Left hindlimb (tissue), 1 donor: Measurements from ENCODE around the gene ESYT1.

Source experiments
- DNase-seq: peaks from one replicate; pipeline ENCODE4 v3.0.0-alpha.2; 2018

ESYT1 gene, protein sequence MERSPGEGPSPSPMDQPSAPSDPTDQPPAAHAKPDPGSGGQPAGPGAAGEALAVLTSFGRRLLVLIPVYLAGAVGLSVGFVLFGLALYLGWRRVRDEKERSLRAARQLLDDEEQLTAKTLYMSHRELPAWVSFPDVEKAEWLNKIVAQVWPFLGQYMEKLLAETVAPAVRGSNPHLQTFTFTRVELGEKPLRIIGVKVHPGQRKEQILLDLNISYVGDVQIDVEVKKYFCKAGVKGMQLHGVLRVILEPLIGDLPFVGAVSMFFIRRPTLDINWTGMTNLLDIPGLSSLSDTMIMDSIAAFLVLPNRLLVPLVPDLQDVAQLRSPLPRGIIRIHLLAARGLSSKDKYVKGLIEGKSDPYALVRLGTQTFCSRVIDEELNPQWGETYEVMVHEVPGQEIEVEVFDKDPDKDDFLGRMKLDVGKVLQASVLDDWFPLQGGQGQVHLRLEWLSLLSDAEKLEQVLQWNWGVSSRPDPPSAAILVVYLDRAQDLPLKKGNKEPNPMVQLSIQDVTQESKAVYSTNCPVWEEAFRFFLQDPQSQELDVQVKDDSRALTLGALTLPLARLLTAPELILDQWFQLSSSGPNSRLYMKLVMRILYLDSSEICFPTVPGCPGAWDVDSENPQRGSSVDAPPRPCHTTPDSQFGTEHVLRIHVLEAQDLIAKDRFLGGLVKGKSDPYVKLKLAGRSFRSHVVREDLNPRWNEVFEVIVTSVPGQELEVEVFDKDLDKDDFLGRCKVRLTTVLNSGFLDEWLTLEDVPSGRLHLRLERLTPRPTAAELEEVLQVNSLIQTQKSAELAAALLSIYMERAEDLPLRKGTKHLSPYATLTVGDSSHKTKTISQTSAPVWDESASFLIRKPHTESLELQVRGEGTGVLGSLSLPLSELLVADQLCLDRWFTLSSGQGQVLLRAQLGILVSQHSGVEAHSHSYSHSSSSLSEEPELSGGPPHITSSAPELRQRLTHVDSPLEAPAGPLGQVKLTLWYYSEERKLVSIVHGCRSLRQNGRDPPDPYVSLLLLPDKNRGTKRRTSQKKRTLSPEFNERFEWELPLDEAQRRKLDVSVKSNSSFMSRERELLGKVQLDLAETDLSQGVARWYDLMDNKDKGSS

DNA sequence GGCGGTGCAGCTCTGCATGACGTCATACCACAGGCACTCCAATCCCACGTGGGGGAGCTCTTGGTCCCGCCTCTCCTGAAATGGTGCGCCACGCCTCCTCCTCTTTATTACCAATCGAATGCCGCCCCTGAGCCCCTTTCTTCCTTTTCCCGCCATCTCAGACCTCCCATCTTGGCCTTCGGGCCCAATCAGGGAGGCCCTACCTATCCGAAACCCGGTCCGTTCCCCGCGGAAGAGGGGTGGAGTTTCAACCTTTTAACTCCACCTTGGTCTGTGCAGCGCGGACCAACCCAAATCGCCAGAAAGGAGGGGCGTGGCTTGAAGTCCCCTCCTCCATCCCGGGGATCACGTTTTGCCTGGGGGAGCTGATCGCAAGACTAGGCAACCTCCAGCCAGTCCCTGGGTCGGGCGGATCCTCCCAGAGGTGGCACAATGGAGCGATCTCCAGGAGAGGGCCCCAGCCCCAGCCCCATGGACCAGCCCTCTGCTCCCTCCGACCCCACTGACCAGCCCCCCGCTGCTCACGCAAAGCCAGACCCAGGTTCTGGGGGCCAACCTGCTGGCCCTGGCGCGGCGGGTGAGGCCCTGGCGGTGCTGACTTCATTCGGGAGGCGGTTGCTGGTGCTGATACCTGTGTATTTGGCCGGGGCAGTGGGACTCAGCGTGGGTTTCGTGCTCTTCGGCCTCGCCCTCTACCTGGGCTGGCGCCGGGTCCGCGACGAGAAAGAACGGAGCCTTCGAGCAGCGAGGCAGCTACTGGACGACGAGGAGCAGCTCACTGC, at the start of gene ESYT1:
TSS of gene ESYT1 (plus strand) at position 380 of the 782 bp plus-strand sequence. CDS start at position 433, 53 bp downstream.
- DNase-seq: peak; percentile 99

DNA sequence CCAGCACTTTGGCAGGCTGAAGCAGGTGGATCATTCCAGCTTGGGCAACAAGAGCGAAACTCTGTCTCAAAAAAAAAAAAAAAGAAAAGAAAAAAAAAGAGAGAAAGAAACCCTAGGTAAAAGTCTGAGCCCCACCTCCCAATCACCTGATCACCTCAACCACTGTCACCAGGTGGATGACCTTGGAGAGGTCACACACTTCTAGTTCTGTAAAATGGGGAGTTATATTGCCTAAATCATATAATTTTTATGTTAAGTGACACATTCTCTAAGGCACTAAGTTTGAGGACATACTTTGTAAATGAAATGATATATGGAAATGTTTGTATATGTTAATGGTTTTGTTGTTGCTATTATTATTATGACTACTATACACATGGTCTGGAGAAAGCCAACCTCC, 49.6 kb upstream of the ESYT1 start:
- no peak for DNase-seq

DNA sequence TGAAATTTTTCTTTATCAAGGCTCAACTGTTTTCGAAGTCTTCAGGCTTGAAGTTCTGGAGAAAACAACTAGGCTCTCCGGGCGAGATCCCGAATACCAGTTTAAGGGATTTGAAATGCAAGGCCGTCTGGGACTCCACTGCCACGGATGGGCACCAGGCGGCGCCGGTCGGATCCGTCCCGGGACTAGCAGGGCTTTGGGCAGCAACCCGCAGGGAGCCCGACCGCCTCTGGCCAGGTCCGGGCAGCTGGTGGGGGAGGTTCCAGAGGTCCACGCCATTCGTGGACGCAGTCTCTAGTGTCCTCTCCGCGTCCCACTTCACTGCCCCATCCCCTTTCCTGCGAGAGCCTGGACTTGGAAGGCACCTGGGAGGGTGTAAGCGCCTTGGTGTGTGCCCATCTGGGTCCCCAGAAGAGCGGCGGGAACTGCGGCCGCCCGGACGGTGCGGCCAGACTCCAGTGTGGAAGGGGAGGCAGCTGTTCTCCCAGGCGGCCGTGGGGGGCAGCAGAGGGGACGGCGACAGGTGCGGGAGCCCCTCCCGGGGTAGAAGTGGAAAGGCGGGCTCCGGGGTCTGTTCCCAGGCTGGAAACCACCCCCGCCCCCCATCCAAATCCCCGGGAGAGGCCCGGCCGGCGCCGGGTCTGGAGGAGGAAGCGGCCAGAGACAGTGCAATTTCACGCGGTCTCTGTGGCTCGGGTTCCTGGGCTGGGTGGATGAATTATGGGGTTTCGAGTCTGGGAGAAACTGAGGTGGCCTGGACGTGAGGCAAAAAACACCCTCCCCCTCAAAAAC, 48.9 kb upstream of the ESYT1 start:
- peak; percentile 87 for DNase-seq

DNA sequence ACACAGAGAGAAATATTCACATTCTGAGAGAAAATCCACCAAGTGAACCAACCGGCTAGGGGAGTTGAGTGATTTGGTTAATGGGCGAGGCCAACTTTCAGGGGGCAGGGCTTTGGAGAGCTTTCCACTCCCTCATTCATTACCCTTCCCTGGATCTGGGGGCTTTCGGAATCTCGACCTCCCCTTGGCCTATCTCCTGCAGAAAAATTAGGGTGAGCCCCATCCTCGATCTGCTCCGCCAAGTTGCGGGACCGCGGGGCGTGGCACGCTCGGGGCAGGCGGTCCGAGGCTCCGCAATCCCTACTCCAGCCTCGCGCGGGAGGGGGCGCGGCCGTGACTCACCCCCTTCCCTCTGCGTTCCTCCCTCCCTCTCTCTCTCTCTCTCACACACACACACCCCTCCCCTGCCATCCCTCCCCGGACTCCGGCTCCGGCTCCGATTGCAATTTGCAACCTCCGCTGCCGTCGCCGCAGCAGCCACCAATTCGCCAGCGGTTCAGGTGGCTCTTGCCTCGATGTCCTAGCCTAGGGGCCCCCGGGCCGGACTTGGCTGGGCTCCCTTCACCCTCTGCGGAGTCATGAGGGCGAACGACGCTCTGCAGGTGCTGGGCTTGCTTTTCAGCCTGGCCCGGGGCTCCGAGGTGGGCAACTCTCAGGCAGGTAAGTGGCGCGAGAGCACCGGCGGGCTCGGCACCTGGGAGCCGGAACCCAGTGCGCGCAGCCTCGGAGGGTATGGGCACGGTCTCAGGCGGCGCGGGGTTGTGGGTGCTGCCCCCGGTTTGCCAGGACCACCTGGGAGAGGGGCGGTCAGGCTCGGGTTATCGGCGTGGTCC, 48.1 kb upstream of the ESYT1 start, which contains the start of gene ERBB3:
TSS of gene ERBB3 (plus strand) at position 443 of the 833 bp plus-strand sequence. CDS start at position 579, 136 bp downstream.
- peak; percentile 83 for DNase-seq

DNA sequence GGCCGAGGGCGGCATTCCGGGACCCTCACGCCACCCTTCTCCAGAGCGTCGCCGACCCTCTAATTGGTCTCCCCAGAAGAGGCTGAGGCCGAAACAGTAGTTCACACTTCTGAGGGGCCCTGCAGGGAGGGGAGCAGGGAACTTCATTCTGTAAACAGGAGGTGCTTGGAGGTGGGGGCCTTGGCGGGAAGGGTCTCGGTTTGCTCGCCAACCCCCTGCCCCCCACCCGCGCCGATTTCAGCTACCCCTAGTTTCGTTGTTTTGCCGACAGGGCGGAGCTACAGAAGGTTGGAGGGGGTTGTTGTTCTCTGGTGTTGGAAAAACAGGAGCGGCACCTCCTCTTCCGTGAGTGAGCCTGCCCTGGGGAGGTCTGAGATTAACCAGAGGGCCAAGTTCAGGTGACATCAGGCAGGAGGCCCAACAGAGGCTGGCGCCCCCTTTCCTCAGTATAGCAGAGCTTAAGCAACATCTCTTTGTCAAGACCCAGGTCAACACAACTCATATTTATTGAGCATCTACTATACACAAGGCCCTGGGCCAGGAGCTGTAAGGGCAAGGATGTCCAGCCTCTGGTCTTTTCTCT, 47.4 kb upstream of the ESYT1 start:
- no peak for DNase-seq

DNA sequence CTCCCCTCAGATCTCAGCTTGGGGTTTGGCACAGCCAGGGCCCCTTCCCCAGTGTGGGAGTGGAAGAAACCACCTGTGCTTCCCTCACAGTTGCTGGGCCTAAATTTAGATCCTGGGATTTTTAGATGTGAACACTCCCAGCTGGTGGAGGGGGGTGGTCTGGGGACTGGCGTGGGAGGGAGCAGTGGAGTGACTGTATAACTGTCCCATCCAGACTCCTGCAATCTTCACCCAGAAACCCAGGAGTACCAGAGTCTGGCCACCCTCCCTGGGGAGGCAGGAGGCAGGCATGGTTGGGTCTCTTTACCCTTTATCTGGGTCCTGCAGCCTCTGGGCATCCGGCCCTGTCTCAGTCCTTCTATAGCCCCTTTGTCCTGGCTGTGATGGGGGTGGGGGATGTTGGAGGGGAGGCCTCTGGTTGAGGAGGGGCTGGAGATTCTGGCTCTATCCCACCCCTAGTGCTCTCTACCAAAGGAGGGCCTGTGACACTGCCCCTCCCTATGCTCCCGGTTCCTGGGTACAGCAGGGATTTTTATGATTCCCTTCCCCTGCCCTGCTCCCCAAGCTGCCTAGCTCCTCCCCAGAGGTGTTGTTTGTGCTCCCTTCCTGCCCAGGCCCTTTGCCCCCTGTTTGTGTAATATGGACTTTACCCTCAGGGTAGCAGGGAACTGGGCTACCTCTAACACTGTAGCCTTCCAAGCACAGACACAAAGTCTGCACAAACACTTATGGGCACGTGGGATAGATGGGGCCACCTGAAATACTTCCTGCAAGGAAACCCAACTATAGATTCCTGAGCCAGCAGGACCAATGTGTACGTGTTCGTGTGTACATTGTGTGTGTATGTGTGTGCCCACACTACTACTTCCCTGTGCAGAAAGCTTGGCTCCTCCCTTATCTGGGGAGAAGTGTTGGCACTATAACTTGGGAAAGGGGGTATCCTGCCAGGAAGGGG, 46.4 kb upstream of the ESYT1 start:
- DNase-seq: peak; percentile 57

DNA sequence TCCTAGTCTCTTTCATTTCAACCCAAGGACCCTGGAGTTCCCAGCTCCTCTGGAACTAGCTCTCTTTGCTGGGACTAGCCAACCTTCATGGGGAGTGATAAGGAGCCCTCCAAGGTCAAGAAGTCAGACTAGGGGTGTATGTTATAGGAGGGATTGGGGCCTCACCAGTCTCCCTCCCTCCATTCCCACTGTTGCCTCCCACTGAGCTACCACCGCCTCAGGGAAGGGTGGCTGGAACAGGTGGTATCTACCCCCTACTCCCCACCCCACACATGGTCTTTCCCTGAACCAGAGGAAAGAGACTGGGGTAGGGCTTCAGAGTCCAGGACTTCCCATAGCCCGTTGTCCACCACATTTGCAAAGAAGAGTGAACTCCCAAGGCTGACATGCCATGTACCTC, 45.7 kb upstream of the ESYT1 start:
- DNase-seq: no peak

DNA sequence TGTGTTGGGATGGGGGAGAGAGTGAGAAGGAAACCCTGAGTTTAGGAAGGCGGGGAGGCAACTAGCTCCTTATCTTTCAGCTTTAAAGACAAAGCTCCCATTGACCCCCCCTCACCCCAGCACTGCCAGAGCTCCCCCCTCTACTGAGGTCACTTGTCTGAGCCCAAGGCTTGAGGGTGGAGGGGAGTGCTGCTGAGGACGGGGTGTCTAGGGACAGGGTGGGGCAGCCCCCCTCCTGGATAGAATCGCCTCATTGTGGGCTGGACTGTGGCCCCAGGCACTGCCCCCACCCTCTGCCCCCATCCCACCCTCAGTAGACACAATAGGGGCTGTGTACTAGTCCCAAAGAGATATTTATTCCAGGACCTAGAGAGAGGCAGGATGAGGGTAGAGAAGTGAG, 45.1 kb upstream of the ESYT1 start:
- no peak for DNase-seq

DNA sequence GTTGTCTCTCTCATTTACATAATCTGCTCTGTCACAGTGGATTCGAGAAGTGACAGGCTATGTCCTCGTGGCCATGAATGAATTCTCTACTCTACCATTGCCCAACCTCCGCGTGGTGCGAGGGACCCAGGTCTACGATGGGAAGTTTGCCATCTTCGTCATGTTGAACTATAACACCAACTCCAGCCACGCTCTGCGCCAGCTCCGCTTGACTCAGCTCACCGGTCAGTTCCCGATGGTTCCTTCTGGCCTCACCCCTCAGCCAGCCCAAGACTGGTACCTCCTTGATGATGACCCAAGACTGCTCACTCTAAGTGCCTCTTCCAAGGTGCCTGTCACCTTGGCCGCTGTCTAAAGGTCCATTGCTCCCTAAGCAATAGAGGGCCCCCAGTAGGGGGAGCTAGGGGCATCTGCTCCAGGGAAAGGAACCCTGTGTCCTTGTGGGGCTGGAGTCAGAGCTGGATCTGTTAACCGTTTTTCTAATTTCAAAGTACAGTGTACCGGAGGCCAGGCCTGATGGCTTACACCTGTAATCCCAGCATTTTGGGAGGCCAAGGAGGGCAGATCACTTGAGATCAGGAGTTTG, 43.0 kb upstream of the ESYT1 start:
- no peak for DNase-seq

DNA sequence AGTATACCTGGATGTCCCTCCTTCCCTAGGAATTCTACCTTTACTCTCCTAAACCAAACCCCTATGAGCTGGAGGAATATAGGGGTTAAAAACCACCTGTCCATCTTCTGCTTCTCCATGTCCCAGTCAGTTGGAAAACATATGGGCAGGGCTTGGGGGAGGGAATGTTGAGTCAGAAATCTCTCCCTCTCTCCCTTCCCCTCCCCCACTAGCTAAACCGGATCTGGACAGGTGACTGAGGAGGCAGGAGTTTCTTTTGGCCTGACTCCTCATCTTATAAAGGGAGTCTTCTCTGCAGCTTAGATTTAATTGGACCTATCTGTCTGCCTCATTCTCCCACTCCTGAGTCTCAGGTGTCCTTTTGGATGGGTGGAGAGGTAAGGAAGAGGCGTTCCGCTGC, 42.0 kb upstream of the ESYT1 start:
- DNase-seq: no peak

DNA sequence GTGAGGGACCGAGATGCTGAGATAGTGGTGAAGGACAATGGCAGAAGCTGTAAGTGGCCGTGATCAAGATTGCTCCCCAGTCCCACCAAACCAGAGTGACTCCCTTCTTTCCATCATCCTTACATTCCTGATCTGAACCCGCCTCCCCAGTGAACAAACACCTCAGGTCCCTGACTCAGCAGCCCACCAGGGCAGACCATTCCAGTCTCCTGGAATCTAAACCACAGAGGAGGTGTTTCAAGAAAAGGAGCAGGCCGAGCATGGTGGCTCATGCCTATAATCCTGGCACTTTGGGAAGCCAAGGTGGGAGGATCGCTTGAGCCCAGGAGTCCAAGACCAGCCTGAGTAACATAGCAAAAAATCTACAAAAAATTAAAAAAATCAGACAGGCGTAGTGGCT, 41.5 kb upstream of the ESYT1 start:
- DNase-seq: no peak

DNA sequence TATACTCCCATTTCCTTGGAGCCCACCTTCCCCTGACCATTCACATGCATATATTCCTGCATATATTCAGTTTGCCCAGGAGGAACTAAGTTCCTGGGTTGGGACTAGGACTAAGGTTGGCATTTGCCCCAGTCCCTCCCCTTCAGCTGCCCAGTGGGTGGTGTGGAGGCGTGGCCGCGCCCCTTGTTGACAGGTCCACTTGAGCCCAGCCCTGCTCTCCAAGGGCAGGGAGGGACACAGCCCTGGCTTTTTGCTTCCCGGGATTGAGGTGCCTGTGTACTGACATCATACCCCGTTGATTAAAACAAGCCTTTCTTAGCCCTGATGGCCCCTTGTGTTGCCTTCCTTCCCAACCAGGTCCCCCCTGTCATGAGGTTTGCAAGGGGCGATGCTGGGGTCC, 40.8 kb upstream of the ESYT1 start:
- no peak for DNase-seq

DNA sequence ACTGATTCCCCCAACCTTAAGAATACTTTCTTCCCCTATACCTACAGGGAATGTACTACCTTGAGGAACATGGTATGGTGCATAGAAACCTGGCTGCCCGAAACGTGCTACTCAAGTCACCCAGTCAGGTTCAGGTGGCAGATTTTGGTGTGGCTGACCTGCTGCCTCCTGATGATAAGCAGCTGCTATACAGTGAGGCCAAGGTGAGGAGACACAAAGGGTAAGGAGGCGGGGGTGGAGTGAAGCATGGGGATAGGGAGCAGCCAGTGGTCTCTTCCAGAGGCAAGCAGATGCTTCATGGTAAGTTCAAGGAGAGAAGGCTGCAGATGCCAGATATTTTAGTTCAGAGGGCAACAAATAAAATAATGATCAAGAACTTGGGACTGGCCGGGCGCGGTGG, 30.3 kb upstream of the ESYT1 start:
- no peak for DNase-seq

DNA sequence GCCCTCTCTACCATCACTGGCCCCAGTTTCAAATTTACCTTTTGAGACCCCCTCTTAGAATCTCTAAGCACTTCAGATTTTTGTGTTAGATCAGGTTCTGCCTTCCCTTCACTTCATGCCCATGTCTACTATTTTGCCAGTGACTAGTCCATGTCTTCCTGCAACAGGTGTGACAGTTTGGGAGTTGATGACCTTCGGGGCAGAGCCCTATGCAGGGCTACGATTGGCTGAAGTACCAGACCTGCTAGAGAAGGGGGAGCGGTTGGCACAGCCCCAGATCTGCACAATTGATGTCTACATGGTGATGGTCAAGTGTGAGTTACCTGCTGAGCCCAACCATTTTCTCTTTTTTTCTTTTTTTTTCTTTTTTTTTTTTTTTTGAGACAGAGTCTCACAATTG, 29.5 kb upstream of the ESYT1 start:
- DNase-seq: no peak

DNA sequence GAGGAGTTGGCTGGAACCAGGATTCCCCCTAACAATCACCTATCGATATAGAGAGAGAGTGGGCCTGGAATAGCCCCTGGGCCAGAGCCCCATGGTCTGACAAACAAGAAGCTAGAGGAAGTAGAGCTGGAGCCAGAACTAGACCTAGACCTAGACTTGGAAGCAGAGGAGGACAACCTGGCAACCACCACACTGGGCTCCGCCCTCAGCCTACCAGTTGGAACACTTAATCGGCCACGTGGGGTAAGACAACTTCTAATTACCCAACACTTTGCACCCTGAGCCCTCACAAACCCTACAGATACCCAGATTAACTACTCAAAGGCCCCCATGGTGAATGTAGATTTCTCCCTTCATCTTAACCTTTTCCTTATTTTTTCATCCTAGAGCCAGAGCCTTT, 28.3 kb upstream of the ESYT1 start:
- no peak for DNase-seq

DNA sequence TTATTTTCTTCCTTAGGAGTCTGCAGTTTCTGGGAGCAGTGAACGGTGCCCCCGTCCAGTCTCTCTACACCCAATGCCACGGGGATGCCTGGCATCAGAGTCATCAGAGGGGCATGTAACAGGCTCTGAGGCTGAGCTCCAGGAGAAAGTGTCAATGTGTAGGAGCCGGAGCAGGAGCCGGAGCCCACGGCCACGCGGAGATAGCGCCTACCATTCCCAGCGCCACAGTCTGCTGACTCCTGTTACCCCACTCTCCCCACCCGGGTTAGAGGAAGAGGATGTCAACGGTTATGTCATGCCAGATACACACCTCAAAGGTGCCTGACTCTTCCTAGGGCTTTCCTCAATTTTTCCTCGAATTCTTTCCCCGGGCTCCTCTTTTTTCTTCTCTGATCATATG, 27.0 kb upstream of the ESYT1 start:
- DNase-seq: no peak

DNA sequence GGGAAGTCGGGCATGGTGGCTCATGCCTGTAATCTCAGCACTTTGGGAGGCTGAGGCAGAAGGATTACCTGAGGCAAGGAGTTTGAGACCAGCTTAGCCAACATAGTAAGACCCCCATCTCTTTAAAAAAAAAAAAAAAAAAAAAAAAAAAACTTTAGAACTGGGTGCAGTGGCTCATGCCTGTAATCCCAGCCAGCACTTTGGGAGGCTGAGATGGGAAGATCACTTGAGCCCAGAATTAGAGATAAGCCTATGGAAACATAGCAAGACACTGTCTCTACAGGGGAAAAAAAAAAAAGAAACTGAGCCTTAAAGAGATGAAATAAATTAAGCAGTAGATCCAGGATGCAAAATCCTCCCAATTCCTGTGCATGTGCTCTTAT, 25.4 kb upstream of the ESYT1 start:
- no peak for DNase-seq

DNA sequence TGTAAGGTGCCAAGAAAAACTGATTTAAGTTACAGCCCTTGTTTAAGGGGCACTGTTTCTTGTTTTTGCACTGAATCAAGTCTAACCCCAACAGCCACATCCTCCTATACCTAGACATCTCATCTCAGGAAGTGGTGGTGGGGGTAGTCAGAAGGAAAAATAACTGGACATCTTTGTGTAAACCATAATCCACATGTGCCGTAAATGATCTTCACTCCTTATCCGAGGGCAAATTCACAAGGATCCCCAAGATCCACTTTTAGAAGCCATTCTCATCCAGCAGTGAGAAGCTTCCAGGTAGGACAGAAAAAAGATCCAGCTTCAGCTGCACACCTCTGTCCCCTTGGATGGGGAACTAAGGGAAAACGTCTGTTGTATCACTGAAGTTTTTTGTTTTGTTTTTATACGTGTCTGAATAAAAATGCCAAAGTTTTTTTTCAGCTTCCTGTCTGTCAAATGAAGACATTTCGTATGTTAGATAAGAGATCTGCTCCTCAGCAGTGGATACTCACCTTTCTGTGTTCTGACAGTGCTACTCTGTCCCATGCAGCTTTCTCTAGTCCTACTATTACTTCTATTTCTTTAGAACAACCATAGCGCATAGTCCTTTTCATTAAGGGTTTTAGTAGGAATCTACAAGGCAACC, 24.9 kb upstream of the ESYT1 start:
- DNase-seq: no peak

DNA sequence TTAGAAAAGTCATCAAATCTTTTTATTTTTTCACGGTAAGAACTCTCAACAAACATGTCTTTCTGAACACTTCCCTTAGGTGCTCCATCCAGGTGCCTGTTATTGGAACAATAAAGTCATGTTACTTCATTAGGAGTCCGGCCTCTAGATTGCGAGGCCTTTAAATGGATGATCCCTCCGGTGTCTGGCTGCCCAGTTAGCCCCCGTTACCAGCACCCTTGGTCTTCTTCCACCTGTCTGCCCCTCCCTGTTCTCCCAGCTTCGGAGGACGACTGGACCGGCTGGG, 24.3 kb upstream of the ESYT1 start:
- no peak for DNase-seq
